GM18499 (cell line): ENCODE results near the gene POU2F3.

Experiments used
- ATAC-seq: cut with Tn5 transposase; IDR thresholded peaks from one replicate; pipeline ENCODE4 v1.9.1; 2021; ENCODE audit warnings: moderate number of reproducible peaks; ENCODE audit not compliant: insufficient read depth, unreplicated experiment

POU2F3 gene

GRCh38 chr11:120363436-120363835, 123.5 kb downstream of the POU2F3 start:
- no peak for ATAC-seq

- no peak for ATAC-seq
Measured at GRCh38 chr11:120365512-120365911, 125.6 kb downstream of the POU2F3 start.
